Activated CD8-positive, alpha-beta memory T cell treated with anti-CD3 and anti-CD28 coated beads for 1 hour (primary cell): Measurements from ENCODE around the gene GGPS1.
"Not testable (repeated sequence)": the region's sequence is repeated elsewhere in the genome, so short reads cannot be mapped to it uniquely, and the experiment has no call there.

Experiments used
- DNase-seq, 2 donors: peaks; one replicate each; pipeline ENCODE4 v3.0.0-alpha.2; 2020; ENCODE audit warnings: low read depth in 1 of 2; ENCODE audit errors: extremely low read depth in 1 of 2

Gene GGPS1

DNA sequence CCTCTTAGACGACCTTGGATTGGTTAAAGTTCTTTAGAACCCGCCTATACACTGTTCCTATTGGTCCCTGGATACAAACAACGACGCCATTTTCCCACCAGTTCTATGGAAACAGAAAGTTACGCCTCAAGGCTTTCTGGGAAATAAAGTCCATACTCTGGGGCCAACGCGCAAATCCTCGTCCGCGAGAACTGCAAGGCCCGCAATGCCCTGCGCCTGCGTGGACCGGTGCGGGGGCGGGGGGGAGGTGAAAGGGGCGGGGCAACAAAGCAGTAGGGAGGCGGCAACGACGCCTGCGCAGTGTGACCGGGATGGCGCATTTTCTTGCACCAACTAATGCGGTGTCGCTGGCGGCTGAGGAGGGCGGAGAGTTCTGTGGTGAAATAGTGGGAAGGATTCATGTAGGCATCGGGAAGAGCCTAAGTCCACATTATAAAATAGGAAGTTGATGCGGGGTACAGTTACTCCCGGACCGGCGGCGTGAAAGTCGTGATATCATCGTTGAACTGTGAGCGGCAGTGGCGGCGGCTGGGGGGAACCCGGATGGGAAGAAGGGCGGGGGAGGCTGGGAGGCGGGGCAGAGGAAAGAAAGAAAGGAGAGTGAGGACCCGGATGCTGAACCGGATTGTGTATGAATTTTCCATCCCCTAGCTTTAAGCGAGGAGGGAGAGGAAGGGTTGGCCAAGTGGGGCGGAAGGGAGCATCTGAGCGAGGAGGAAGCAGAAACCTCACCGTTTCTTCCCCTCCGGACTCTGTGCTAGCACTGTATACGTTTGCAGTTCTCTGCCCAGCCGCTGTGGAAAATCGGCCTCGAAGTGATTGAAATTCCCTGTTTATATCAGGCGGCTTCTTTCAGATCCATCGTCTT is at the start of gene GGPS1:
TSS of gene GGPS1 (plus strand) at position 300 of the 868 bp plus-strand sequence. CDS start 6,695 bp downstream, outside the sequence.
- DNase-seq, result peak; percentile 95 to 99

DNA sequence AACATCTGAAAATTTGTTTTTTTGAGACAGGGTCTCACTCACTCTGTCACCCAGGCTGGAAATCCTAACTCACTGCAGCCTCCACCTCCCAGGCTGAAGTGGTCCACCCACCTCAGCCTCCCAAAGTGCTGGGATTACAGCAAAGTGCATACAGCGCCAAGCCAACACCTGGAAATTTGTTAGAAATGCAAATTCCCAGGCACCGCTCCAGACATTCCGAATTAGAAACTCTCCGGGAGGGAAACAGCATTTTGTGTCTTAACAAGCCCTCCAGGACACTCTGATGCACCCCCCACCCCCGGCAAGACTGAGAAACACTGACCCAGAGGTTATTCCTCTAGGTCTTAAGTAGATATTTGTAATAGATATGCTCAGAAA is 49.5 kb upstream of the GGPS1 start:
- DNase-seq, result no peak

- no peak for DNase-seq
These were observed 48.7 kb upstream of the GGPS1 start for GRCh38 chr1:235279694-235280093.

DNA sequence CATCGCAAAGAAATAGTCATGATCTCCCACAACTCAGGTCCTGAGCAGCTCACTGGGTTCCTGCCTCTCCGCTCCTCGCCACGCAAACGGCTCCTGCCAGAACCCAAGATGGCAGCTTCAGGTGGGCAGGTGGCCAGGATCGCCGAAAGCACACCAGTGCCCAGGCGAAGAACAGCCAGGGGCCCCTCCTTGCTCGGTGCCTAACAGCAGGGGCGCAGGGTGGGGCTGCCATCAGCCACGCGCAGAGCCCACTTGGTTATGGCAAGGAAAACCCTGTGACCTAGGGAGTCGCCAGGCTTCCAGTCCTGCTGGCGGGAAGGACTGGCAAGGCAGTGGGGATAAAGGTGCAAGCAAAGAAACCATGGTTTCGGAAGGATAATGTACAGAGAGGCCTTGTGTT is 47.9 kb upstream of the GGPS1 start:
- DNase-seq, result no peak

DNA sequence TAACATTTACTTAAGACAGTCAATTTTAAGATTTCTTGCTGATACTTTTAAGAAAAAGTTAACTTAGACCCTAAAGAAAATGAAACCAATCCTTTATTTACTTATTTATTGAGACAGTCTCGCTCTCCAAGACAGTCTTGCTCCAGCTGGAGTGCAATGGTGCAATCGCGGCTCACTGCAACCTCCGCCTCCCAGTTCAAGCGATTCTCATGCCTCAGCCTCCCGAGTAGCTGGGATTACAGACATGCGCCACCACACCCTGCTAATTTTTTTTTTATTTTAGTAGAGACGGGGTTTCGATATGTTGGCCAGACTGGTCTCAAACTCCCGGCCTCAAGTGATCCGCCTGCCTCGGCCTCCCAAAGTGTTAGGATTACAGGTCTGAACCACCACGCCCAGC is 44.7 kb upstream of the GGPS1 start:
- not testable (repeated sequence) for DNase-seq

GRCh38 chr1:235284231-235284769 is 44.1 kb upstream of the GGPS1 start:
- no peak for DNase-seq

GRCh38 chr1:235286667-235287066 is 41.7 kb upstream of the GGPS1 start:
- DNase-seq, result no peak

- DNase-seq, result no peak
These were observed 41.0 kb upstream of the GGPS1 start for GRCh38 chr1:235287208-235287882.

- no peak for DNase-seq
These were observed 38.3 kb upstream of the GGPS1 start for GRCh38 chr1:235289859-235290739.

GRCh38 chr1:235290740-235291502 is 37.4 kb upstream of the GGPS1 start:
- DNase-seq, result no peak

GRCh38 chr1:235291599-235292091 is 36.7 kb upstream of the GGPS1 start:
- no peak for DNase-seq

DNA sequence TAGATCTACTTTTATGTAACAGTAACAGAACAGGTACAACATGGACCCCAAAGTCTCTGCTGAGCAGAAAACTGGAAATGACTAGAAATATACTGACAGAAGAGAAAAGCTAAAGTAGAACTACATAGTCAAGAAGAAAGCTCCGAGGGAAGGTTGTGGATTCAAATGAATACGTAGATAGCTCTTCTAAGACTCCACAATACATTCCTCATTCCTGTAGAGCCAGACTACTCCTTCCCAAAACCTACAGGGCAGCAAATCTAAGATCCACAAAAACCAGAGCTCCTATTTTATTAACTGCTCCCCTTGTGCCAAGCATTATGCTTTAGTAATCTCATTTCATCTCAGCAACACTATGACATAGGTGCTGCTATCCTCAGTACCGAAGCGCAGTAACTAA is 35.6 kb upstream of the GGPS1 start:
- no peak for DNase-seq

DNA sequence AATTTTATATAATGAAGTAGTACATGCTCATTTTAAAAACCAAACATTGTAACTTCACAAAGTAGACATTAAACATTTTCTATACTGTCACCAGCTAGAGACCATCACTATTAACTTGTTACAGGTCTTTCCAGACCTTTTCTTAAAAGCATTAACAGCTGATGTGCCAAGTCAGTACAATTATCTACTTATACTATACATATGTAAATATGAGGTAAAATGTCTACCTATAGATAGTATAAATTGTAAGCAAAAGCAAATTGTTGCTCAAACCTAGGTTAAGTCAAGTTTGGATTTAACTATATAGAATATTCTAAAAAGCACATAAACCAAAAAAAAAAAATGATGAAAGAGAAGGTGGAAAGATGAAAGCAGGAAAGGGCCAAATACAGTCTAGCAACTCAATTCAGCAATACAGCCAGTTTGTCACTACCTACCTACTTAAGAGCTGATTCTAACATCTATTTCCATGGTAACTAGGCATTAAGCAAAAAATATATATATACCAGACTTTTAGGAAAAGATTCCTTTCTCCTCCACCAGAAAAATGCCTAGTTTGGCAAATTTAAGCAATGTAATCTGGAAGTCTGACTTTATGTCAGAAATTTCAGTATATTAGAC is 34.9 kb upstream of the GGPS1 start:
- no peak for DNase-seq

DNA sequence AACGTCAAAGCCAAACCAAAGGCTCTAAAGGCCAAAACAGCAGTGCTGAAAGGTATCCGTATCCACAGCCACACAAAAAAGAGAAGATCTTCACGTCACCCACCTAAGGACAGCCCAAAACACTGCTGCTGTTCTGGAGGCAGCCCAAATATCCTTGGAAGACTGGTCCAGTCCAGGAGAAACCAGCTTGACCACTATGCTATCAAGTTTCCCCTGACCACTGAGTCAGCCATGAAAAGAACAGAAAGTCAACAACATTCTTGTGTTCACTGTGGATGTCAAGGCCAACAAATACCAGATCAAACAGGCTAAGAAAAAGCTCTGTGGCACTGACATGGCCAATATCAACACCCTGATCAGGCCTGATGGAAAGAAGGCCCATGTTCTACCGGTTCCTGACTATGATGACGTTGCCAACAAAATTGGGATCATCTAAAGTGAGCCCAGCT is 32.4 kb upstream of the GGPS1 start:
- no peak for DNase-seq

- no peak for DNase-seq
These were observed 31.6 kb upstream of the GGPS1 start for GRCh38 chr1:235296729-235297128.

DNA sequence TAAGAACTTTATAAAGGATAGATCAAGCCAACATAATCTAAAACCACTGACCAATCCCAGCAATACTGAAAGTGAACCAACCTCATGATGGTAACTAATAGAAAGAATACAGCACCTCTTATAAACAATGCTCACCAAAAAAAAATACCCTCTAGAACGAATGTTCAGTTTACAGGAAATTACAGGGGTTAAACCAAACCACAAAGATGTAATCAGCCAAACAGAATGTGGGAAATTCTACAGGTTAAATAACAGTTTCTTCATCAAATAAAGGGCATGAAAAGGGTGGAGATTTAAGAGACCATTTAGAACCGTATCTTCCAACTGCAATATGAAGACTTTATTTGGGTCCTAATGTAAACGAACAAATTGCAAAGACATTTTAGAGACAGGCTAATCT is 30.8 kb upstream of the GGPS1 start:
- DNase-seq, result no peak

- DNase-seq, result no peak
These were observed 29.6 kb upstream of the GGPS1 start for GRCh38 chr1:235298758-235299157.

DNA sequence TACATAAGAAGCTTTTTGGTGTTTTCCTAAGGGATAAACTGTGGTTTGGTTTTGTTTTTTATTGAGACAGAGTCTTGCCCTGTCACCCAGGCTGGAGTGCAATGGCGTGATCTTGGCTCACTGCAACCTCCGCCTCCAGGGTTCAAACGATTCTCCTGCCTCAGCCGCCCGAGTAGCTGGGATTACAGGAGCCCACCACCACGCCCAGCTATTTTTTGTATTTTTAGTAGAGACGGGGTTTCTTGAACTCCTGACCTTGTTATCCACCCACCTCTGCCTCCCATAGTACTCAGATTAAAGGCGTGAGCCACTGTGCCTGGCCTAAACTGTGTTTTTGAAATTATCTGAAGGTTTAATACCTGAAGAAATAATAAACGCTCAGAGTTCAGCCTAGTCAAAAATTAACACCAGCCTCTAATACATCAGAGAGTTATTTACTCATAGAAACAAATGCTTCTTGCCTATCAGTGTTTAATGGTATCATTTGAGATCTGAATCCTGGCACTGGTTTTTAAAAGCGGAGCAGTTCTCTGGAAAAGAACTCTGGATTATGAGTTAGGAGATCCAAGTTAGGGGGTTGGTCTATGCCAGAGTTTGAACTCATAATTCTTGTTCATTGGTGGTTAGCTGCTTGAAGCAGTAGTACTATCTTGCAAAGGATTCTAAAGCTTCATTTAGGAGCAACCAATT is 29.1 kb upstream of the GGPS1 start:
- no peak for DNase-seq

DNA sequence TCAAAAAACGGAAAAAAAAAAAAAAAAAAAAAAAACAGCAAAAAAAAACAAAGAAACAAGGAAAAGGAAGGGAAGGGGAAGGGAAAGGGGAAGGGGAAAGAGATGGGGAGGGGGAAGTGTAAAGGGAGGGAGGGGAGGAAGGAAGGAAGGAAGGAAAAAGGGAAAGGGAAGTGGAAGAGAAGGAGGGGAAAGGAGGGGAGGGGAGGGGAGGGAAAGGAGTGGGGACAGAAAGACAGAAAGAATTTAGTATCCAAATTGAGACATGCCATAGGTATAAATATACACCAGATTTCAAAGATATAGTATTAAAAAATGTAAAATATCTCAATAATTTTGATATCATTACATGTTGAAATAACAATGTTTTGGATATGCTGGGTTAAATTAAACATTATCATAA is 26.2 kb upstream of the GGPS1 start:
- DNase-seq, result no peak
